HepG2 (cell line): ENCODE results near the gene PTPN3. TPM values are rescaled to one million over a fixed set of nuclear protein-coding genes. Genes with fewer than 3 reads are reported as not detected.

Source experiments
- ATAC-seq: fragments of 200-7000 bp; cut with Tn5 transposase; 3 replicates; pipeline ENCODE4 v1.9.1; 2020; ENCODE audit warnings: mild to moderate bottlenecking, moderate library complexity
- Bru-seq: library from RNA; stranded (reverse); fragments of 400-500 nt; gene quantifications from one replicate; lab custom pipeline; 2021; lab: Mats Ljungman, UMichigan
- BruChase-seq, 2 experiments: library from RNA; stranded (reverse); fragments of 400-500 nt; gene quantifications; one replicate each; lab custom pipeline; 2021; lab: Mats Ljungman, UMichigan
- BruUV-seq: library from RNA; stranded (reverse); fragments of 400-500 nt; replicated peaks from 2 replicates; lab custom pipeline; 2021; lab: Mats Ljungman, UMichigan
- CTCF ChIA-PET: fragments of 300-600 bp; formaldehyde crosslinking; extraction: SDS; loops from one replicate; lab custom pipeline; 2021; ENCODE audit warnings: low total read pairs, inconsistent platforms, low intra/inter-chr PET ratio; lab: Yijun Ruan, JAX
- POLR2A ChIA-PET: fragments of 350-600 bp; sonication (Branson Sonifier 250); formaldehyde crosslinking; loops from one replicate; lab custom pipeline; 2020; ENCODE audit warnings: antibody characterized with exemption, inconsistent platforms; lab: Yijun Ruan, JAX
- DNase-seq: peaks from one replicate; pipeline ENCODE4 v3.0.0-alpha.2; 2015; ENCODE audit warnings: low spot score
- FAIRE-seq: peaks from 3 replicates; lab custom pipeline; 2011; peaks lifted over from hg19 to GRCh38; lab: Jason Lieb, UNC
- H2AFZ ChIP-seq: one replicate; pipeline ENCODE4 v1.6.1; 2011; ENCODE audit warnings: low read length, inconsistent platforms
- H3K27ac ChIP-seq: fragments of 300-600 bp; 3 replicates; pipeline ENCODE4 v1.8.0; 2011; ENCODE audit warnings: mixed run types, mild to moderate bottlenecking, mixed read lengths, low read length, inconsistent platforms; ENCODE audit not compliant: insufficient read depth; ENCODE audit errors: extremely low read length
- H3K27me3 ChIP-seq, 2 experiments: fragments of 200-600 bp in 1 of 2; 2 replicates in 1 of 2; 3 replicates in 1 of 2; pipeline versions ENCODE4 v1.6.0 to v1.8.0; 2011; ENCODE audit warnings: low read length in 2 of 2, mild to moderate bottlenecking in 2 of 2, moderate library complexity in 2 of 2, inconsistent platforms in 1 of 2; ENCODE audit not compliant: insufficient read depth in 2 of 2, control insufficient read depth in 1 of 2
- H3K36me3 ChIP-seq, 2 experiments: fragments of 200-600 bp in 1 of 2; replicated peaks in 1 of 2; 2 replicates in 1 of 2; 3 replicates in 1 of 2; pipeline versions ENCODE4 v1.5.1 to v1.8.0; 2011; ENCODE audit warnings: low read length in 2 of 2, inconsistent platforms in 1 of 2; ENCODE audit not compliant: insufficient read depth in 2 of 2, control insufficient read depth in 1 of 2
- H3K4me1 ChIP-seq: 2 replicates; pipeline ENCODE4 v1.5.1; 2012; ENCODE audit warnings: low read length, inconsistent platforms; ENCODE audit not compliant: insufficient read depth
- H3K4me2 ChIP-seq: 2 replicates; pipeline ENCODE4 v1.6.0; 2011; ENCODE audit warnings: low read depth, low read length, inconsistent platforms
- H3K4me3 ChIP-seq, 3 experiments: fragments of 200-600 bp in 1 of 3; sonication (generic), shearing (Covaris generic) in 1 of 3; replicated peaks in 1 of 3; 2 replicates each; pipeline ENCODE4 v1.5.1; 2011 to 2016; ENCODE audit warnings: low read length in 3 of 3, inconsistent platforms in 2 of 3, low read depth in 2 of 3, mild to moderate bottlenecking in 2 of 3, control low read depth in 1 of 3, mixed read lengths in 1 of 3; ENCODE audit not compliant: insufficient read depth in 1 of 3
- H3K79me2 ChIP-seq: one replicate; pipeline ENCODE4 v1.6.1; 2011; ENCODE audit warnings: low read length, inconsistent platforms; ENCODE audit not compliant: insufficient read depth
- H3K9ac ChIP-seq: 2 replicates; pipeline ENCODE4 v1.6.0; 2011; ENCODE audit warnings: mild to moderate bottlenecking, low read depth, low read length, inconsistent platforms; ENCODE audit not compliant: insufficient read depth
- H3K9me3 ChIP-seq: 2 replicates; pipeline ENCODE4 v1.5.1; 2012; ENCODE audit warnings: mild to moderate bottlenecking, low read length
- H4K20me1 ChIP-seq: 2 replicates; pipeline ENCODE4 v1.6.0; 2011; ENCODE audit warnings: inconsistent platforms, mild to moderate bottlenecking, low read length, moderate library complexity; ENCODE audit not compliant: insufficient read depth
- ARNT2 ChIP-seq: sonication (generic); formaldehyde crosslinking; IDR thresholded peaks from 2 replicates; pipeline ENCODE4 v1.8.0; 2022; ENCODE audit warnings: mild to moderate bottlenecking, low read depth, missing genetic modification reagents, moderate library complexity
- KDM2A ChIP-seq: sonication (generic); formaldehyde crosslinking; IDR thresholded peaks from 2 replicates; pipeline ENCODE4 v1.4.0; 2020; ENCODE audit warnings: low read depth, missing genetic modification reagents, borderline replicate concordance
- NR2C2 ChIP-seq: sonication (generic); formaldehyde crosslinking; IDR thresholded peaks from 2 replicates; pipeline ENCODE4 v1.4.0; 2020; ENCODE audit warnings: missing genetic modification reagents, mild to moderate bottlenecking, moderate library complexity, borderline replicate concordance
- TFDP1 ChIP-seq: IDR thresholded peaks from 2 replicates; pipeline ENCODE4 v1.6.1; 2016; ENCODE audit warnings: missing compliant biosample characterization, missing genetic modification reagents, borderline replicate concordance
- ZBTB38 ChIP-seq: sonication (generic); formaldehyde crosslinking; IDR thresholded peaks from 2 replicates; pipeline ENCODE4 v1.5.1; 2020; ENCODE audit warnings: mild to moderate bottlenecking, missing genetic modification reagents
- ZNF121 ChIP-seq: sonication (generic); formaldehyde crosslinking; IDR thresholded peaks from 2 replicates; pipeline ENCODE4 v1.5.0; 2020; ENCODE audit warnings: mild to moderate bottlenecking, missing genetic modification reagents
- ZNF570 ChIP-seq: sonication (generic); formaldehyde crosslinking; IDR thresholded peaks from 2 replicates; pipeline ENCODE4 v1.4.0; 2020; ENCODE audit warnings: mild to moderate bottlenecking, missing genetic modification reagents, borderline replicate concordance
- ZNF691 ChIP-seq: sonication (generic); formaldehyde crosslinking; IDR thresholded peaks from 2 replicates; pipeline ENCODE4 v1.4.0; 2020; ENCODE audit warnings: missing genetic modification reagents, low read depth, mild to moderate bottlenecking, borderline replicate concordance
- ZNF720 ChIP-seq: sonication (generic); formaldehyde crosslinking; IDR thresholded peaks from 2 replicates; pipeline ENCODE4 v1.4.0; 2020; ENCODE audit warnings: missing genetic modification reagents
- ZNF746 ChIP-seq: sonication (generic); formaldehyde crosslinking; IDR thresholded peaks from 2 replicates; pipeline ENCODE4 v1.8.0; 2022; ENCODE audit warnings: mild to moderate bottlenecking, missing genetic modification reagents
- whole genome bisulfite sequencing: methylation state at CpG from one replicate; pipeline ENCODE4 v1.1.6; 2017; ENCODE audit warnings: low lambda C conversion rate; 5-methylcytosine and 5-hydroxymethylcytosine counted together
- in situ Hi-C: cut with HindIII; loops from 2 replicates; pipeline ENCODE4 v1.10.0; 2017; ENCODE audit warnings: low pct_unique_long_range_greater_than_20kb; ENCODE audit not compliant: extremely low pct_ligation_motif_present
- intact Hi-C: fragments of 100-400 bp; cut with micrococcal nuclease; formaldehyde crosslinking; loops from one replicate; pipeline ENCODE4 v1.10.0; 2022; ENCODE audit not compliant: unreplicated experiment
- long read RNA-seq, 2 experiments: library from RNA in 1 of 2; library from polyadenylated mRNA in 1 of 2; stranded (forward) in 1 of 2; unstranded in 1 of 2; transcript quantifications; one replicate each; pipeline ENCODE4 v2.0.0, GENCODE V29; 2019 to 2022
- polyA minus RNA-seq, 3 experiments: library from RNA; depleted of rRNA, polyadenylated mRNA; stranded (reverse); fragments of >200 nt; gene quantifications; 2 replicates each; pipeline ENCODE4 v1.2.3, GENCODE V29; 2011; ENCODE audit warnings: low replicate concordance in 1 of 3
- polyA plus RNA-seq, 8 experiments: library from polyadenylated mRNA; depleted of rRNA in 3 of 8; stranded (reverse) in 7 of 8; unstranded in 1 of 8; fragments of >200 nt; fragmentation: Illumina TruSeq in 4 of 8; extraction: Trizol in 4 of 8; gene quantifications; 2 replicates each; pipeline versions ENCODE4 v1.2.1 to v1.2.3, GENCODE V29; 2011 to 2016; ENCODE audit warnings: low read depth in 4 of 8, missing spikeins in 1 of 8, mixed read lengths in 1 of 8; ENCODE audit not compliant: insufficient read depth in 1 of 8
- total RNA-seq, 5 experiments: library from RNA; depleted of rRNA; stranded (reverse); fragments of >200 nt; fragmentation: Illumina TruSeq; extraction: Trizol; gene quantifications; 2 replicates each; pipeline ENCODE4 v1.2.3, GENCODE V29; 2016; ENCODE audit warnings: low read depth in 1 of 5

PTPN3 gene, protein sequence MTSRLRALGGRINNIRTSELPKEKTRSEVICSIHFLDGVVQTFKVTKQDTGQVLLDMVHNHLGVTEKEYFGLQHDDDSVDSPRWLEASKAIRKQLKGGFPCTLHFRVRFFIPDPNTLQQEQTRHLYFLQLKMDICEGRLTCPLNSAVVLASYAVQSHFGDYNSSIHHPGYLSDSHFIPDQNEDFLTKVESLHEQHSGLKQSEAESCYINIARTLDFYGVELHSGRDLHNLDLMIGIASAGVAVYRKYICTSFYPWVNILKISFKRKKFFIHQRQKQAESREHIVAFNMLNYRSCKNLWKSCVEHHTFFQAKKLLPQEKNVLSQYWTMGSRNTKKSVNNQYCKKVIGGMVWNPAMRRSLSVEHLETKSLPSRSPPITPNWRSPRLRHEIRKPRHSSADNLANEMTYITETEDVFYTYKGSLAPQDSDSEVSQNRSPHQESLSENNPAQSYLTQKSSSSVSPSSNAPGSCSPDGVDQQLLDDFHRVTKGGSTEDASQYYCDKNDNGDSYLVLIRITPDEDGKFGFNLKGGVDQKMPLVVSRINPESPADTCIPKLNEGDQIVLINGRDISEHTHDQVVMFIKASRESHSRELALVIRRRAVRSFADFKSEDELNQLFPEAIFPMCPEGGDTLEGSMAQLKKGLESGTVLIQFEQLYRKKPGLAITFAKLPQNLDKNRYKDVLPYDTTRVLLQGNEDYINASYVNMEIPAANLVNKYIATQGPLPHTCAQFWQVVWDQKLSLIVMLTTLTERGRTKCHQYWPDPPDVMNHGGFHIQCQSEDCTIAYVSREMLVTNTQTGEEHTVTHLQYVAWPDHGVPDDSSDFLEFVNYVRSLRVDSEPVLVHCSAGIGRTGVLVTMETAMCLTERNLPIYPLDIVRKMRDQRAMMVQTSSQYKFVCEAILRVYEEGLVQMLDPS
- total RNA-seq (2016; rRNA removed; fragmentation: Illumina TruSeq; extraction: Trizol) (5.6 and 7.9 TPM in 2 replicates), polyA plus RNA-seq (2011; rRNA removed) (17.2 and 20.5 TPM in 2 replicates), polyA minus RNA-seq (2011; rRNA and poly(A)+ RNA removed; ENCODE audit: low replicate concordance) (11.9 and 17.0 TPM in 2 replicates), Bru-seq, nascent RNA (percentile 67 among the genes with signal in this experiment), BruChase-seq, experiment 1, labeled RNA remaining after a 6-hour chase (percentile 61 among the genes with signal in this experiment), BruChase-seq, experiment 2, labeled RNA remaining after a 2-hour chase (percentile 63 among the genes with signal in this experiment)
- total RNA-seq (2016; cell fraction: cytosol; rRNA removed; fragmentation: Illumina TruSeq; extraction: Trizol; ENCODE audit: low read depth), result 1.3 TPM in 2 replicates
- 5.7 and 6.8 TPM in 2 replicates for total RNA-seq (2016; cell fraction: insoluble cytoplasmic fraction; rRNA removed; fragmentation: Illumina TruSeq; extraction: Trizol)
- total RNA-seq (2016; cell fraction: membrane; rRNA removed; fragmentation: Illumina TruSeq; extraction: Trizol), result 3.7 and 4.9 TPM in 2 replicates
- total RNA-seq (2016; cell fraction: nucleus; rRNA removed; fragmentation: Illumina TruSeq; extraction: Trizol), result 4.9 and 6.4 TPM in 2 replicates
- polyA plus RNA-seq (2011; cell fraction: cytosol; rRNA removed), result 9.8 and 14.5 TPM in 2 replicates
- polyA plus RNA-seq (2011; cell fraction: nucleus; rRNA removed), result 18.5 and 18.8 TPM in 2 replicates
- 6.4 and 8.5 TPM in 2 replicates for polyA plus RNA-seq (2012)
- polyA plus RNA-seq (2016; cell fraction: cytosol; fragmentation: Illumina TruSeq; extraction: Trizol; ENCODE audit: low read depth), result 0.68 and 1.0 TPM in 2 replicates
- 6.0 and 7.7 TPM in 2 replicates for polyA plus RNA-seq (2016; cell fraction: insoluble cytoplasmic fraction; fragmentation: Illumina TruSeq; extraction: Trizol; ENCODE audit: low read depth)
- 1.8 and 2.7 TPM in 2 replicates for polyA plus RNA-seq (2016; cell fraction: membrane; fragmentation: Illumina TruSeq; extraction: Trizol; ENCODE audit: low read depth)
- 9.2 and 9.7 TPM in 2 replicates for polyA plus RNA-seq (2016; cell fraction: nucleus; fragmentation: Illumina TruSeq; extraction: Trizol; ENCODE audit: insufficient read depth, low read depth)
- 7.4 and 10.0 TPM in 2 replicates for polyA minus RNA-seq (2011; cell fraction: cytosol; rRNA and poly(A)+ RNA removed)
- 18.0 and 21.4 TPM in 2 replicates for polyA minus RNA-seq (2011; cell fraction: nucleus; rRNA and poly(A)+ RNA removed)
- long read RNA-seq, experiment 1, partial matches to known transcripts, result 1 of 3 reads
- long read RNA-seq, experiment 1, other reads (novel, unspliced or antisense), result 2 of 3 reads
- long read RNA-seq, experiment 2, partial matches to known transcripts, result 5 of 15 reads
- long read RNA-seq, experiment 2, other reads (novel, unspliced or antisense), result 10 of 15 reads

- Histone ChIP-seq H3K9me3 (no peaks in the 10 kb centered on the region), H3K4me3 (peak within 1 kb of the TSS; percentile 71 to 77 (median 74)), H3K9ac (peak within 1 kb of the TSS; percentile 50; the same call in 1 of the 2 replicates), H3K4me1 (peaks cover 38% of the 10 kb centered on the region), H3K27ac (no peak within 1 kb of the TSS), H3K4me2 (peak within 1 kb of the TSS; percentile 96), H3K36me3 (no peaks in the 10 kb centered on the region), H3K27me3 (peaks cover 1 to 7% of the 10 kb centered on the region in 2 experiments; a peak in 4 of 5 replicates), H3K79me2 (peaks cover 4% of the 10 kb centered on the region), H4K20me1 (no peaks in the 10 kb centered on the region), H2AFZ (peak within 1 kb of the TSS; percentile 78)
- ATAC-seq (peak; percentile 57), DNase-seq (no peak), FAIRE-seq (no peak)
- CTCF ChIA-PET, result no interaction called here
- in situ Hi-C loops (no loop called here), intact Hi-C loops (loop anchor here (1.0 kb wide), 1 partner anchor 21 kb away; no protein-coding TSS in a partner anchor)
- WGBS, result under 1% methylated on average over 21 of the region's 78 CpGs
- BruUV-seq, result no TSS peak
- POLR2A ChIA-PET, result interaction anchor here (1.0 to 7.3 kb wide), 4 partner anchors 10 to 28 kb away, joined by 3 to 71 read pairs (median 4); no protein-coding TSS in a partner anchor
- TF ChIP-seq KDM2A (CRISPR knock-in tag), result 0 out of 2 replicates have a peak, but pooled peaks have one; percentile 27
- no peak for TF ChIP-seq ZNF746 (CRISPR knock-in tag)
- TF ChIP-seq ZNF570 (CRISPR knock-in tag), result no peak
- TF ChIP-seq TFDP1 (CRISPR knock-in tag), result peak; percentile 42; the same call in 1 of the 2 replicates
- TF ChIP-seq ARNT2 (CRISPR knock-in tag), result no peak
- peak; percentile 88 for TF ChIP-seq ZNF691 (CRISPR knock-in tag)
- TF ChIP-seq ZBTB38 (CRISPR knock-in tag), result no peak
- no peak for TF ChIP-seq NR2C2 (CRISPR knock-in tag)
- no peak for TF ChIP-seq ZNF121
- no peak for TF ChIP-seq ZNF720 (CRISPR knock-in tag)
These were observed at the start of gene PTPN3 for GRCh38 chr9:109498195-109499092. TSS of gene PTPN3 (minus strand) at chr9:109498307. CDS start at chr9:109463434, 34,873 bp downstream.
